DND-41 (cell line): ENCODE results near the gene MANEAL.

Source experiments
- EZH2 ChIP-seq: IDR thresholded peaks from 3 replicates; pipeline ENCODE4 v1.6.1; 2012; ENCODE audit warnings: borderline replicate concordance, low read depth, mild to moderate bottlenecking, moderate library complexity, low read length, inconsistent platforms; ENCODE audit not compliant: severe bottlenecking
- TF ChIP-seq, protein P1 (sequence below): IDR thresholded peaks from 2 replicates; pipeline ENCODE4 v1.5.1; 2012; ENCODE audit warnings: borderline replicate concordance, low read length, moderate library complexity, mild to moderate bottlenecking; ENCODE audit not compliant: poor library complexity, severe bottlenecking; ENCODE audit errors: extremely low read depth

GRCh38 chr1:37755290-37755689, 38.4 kb upstream of the MANEAL start:
- TF ChIP-seq, protein P1, sequence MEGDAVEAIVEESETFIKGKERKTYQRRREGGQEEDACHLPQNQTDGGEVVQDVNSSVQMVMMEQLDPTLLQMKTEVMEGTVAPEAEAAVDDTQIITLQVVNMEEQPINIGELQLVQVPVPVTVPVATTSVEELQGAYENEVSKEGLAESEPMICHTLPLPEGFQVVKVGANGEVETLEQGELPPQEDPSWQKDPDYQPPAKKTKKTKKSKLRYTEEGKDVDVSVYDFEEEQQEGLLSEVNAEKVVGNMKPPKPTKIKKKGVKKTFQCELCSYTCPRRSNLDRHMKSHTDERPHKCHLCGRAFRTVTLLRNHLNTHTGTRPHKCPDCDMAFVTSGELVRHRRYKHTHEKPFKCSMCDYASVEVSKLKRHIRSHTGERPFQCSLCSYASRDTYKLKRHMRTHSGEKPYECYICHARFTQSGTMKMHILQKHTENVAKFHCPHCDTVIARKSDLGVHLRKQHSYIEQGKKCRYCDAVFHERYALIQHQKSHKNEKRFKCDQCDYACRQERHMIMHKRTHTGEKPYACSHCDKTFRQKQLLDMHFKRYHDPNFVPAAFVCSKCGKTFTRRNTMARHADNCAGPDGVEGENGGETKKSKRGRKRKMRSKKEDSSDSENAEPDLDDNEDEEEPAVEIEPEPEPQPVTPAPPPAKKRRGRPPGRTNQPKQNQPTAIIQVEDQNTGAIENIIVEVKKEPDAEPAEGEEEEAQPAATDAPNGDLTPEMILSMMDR: no peak
- TF ChIP-seq EZH2: no peak
